ENCODE data around the gene KIF21B.

Gene KIF21B

GRCh38 chr1:200992382-200993048, 31.0 kb downstream of the KIF21B start:
- no peak for DNase-seq (ENCODE audit: low spot score)

GRCh38 chr1:200991097-200991614, 32.4 kb downstream of the KIF21B start:
- DNase-seq (ENCODE audit: low spot score) = no peak

DNA sequence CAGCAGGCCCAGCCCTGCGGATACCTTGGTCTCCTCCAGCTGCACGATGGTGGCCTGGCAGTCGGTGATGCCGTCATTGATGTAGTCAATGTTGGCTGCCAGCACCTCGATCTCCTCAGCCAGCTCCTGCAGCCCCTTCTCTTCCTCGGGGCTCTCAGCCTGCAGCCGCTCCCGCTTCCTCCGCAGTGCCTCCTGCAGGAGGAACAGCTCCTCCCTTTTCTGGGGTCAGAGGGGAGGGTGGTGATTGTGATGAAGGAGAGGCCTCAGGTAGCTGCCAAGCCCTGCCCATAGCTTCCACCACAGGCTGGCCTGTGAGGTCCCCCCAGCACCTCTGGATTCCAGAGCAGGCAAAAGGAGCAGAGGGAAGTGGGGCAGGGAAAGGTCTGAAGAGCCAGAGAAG, 33.4 kb downstream of the KIF21B start:
- DNase-seq (ENCODE audit: low spot score) = no peak

DNA sequence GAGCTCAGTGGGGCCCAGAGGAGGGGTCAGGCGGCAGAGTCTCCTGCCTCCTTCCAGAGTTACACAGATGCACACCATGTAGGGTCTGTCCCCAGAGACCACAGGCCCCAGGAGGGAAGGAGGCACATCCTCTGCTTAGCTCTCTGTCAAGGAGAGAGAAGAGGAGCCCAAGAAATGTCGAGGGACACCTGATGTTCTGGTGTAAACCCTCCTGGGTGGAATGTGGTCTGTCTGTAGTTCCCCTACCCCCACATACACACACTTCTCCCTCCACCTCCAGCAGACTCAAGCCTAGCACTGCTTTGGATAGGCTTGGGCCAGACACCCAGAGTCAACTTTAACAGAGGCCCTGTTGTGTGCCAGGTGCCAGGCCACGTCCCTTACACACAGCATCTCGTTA, 34.2 kb downstream of the KIF21B start:
- DNase-seq (ENCODE audit: low spot score) = no peak

- no peak for DNase-seq (ENCODE audit: low spot score)
Measured at GRCh38 chr1:200988693-200989092, 34.8 kb downstream of the KIF21B start.

- no peak for DNase-seq (ENCODE audit: low spot score)
Measured at GRCh38 chr1:200985481-200985880, 38.0 kb downstream of the KIF21B start.

DNA sequence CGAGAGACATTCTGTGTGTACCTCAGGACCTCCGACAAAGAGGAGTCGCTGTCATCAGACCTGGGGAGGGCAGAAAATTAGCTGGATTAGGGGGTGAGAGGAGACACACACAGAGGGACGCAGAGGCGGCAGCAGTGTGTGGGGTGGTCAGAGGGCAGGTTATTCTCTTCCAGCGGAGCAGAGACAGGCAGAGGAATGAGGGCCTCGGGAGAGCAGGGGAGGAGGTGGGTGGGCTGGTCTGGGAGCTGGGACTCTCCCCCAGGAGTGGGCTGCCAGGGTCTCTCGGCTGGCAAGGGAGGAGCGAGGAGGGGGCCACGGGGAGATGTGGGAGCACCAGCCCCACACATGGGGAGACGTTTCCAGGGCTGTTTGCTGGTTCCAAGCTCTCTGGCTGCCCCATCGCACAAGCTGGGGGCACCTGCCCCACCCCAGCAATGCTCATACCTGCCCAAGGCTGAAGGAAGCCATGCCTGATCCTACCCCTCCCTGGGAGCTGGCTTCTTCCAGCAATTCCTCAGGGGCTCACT, 40.4 kb downstream of the KIF21B start:
- DNase-seq (ENCODE audit: low spot score) = no peak

GRCh38 chr1:200982071-200982945, 41.2 kb downstream of the KIF21B start:
- no peak for DNase-seq (ENCODE audit: low spot score)

GRCh38 chr1:200981278-200981677, 42.2 kb downstream of the KIF21B start:
- DNase-seq (ENCODE audit: low spot score) = no peak

- no peak for DNase-seq (ENCODE audit: low spot score)
Measured at GRCh38 chr1:200980873-200981272, 42.6 kb downstream of the KIF21B start.

DNA sequence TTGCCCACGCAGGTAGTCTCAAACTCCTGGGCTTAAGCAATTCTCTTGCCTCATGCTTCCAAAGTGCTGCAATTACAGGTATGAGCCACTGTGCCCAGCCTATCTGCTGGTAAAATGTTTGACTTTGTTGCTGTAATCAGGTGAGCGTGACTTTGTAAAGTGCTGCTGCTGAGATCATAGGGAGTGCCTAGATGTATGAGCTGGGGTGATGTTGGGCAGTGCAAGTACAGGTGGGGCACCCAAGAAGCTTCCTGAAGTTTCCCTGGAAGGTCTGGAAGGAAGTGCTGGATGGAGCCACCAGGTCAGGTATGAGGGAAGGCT, 43.1 kb downstream of the KIF21B start:
- no peak for DNase-seq (ENCODE audit: low spot score)

DNA sequence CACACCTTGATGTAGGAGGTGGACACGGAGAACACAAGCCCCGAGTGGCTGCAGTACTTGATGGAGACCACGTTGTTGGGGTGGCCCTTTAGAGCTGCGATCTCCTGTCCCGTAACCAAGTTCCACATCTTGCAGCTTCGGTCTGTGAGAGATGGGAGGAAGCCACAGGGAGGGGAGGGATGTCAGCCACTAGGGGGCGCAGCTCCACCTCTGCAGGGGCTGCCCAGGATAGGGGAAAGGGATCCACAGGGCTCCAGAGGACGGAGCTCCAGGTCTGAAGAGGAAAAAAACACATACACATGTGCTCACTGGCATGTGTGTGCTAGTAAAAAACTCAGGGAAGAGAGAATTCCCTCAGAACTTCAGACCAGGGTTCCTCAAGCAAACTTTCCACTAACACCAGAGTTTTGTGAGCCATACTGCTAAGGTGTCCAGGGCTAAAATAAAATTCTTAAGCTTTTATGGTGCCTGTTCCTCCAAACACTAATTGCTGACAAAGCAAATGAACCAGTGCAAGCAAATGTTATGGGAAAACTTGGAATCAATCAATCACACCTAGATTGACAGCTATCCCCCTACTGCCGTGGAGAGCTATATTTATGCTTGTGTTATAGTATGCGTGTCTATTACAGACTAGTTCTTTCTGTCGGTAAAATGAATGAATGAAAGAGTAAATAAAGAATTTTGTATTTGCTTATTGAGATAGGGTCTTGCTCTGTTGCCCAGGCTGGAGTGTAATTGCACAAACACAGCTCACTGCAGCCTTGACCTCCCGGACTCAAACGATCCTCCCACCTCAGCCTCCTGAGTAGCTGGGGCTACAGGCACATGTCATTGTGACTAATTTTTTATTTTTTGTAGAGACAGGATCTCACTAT, 43.7 kb downstream of the KIF21B start:
- no peak for DNase-seq (ENCODE audit: low spot score)

GRCh38 chr1:200977071-200977754, 46.3 kb downstream of the KIF21B start:
- DNase-seq (ENCODE audit: low spot score) = no peak

GRCh38 chr1:200976634-200977033, 46.9 kb downstream of the KIF21B start:
- DNase-seq (ENCODE audit: low spot score) = no peak

GRCh38 chr1:200975458-200975857, 48.1 kb downstream of the KIF21B start:
- no peak for DNase-seq (ENCODE audit: low spot score)

- no peak for DNase-seq (ENCODE audit: low spot score)
Measured at GRCh38 chr1:200974711-200975110, 48.8 kb downstream of the KIF21B start.

- no peak for DNase-seq (ENCODE audit: low spot score)
Measured at GRCh38 chr1:200973937-200974657, 49.4 kb downstream of the KIF21B start.

DNA sequence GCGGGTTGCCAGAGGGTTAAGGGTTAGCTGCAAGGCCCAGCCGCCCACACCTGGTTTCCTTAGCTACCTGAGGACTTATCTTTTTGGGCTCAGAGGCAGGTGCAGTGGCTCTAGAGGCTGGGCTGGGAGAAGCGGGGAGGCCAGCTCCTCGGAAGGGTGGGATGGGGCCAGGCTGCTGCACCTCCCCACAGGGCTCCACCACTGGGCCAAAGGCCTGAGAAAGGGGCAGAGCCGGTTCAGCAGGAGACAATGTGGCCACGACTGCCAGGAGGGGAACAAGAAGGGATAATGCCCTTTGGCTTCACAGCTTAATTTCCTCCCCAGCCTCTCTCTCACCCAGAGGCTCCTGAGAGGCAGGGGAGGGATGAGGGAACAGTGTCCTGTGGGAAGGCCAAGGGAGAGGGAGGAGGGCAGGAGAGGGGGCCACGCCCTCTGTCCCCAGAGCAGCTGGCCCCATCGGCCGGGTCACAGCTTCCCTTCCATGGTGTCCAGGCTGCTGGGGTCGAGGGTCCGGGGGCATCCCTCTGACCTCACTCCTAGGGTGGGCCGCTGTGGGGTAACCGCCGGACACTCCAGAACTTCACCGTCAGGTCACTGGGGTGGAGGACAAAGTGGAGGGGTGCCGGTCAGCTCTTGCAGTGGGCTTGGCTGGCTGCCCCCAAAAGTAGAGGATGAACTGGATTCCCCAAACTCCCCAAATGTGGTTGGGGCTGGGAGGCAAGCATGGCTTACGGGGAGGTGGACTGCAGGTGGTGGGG, 50.4 kb downstream of the KIF21B start:
- DNase-seq (ENCODE audit: low spot score) = no peak

DNA sequence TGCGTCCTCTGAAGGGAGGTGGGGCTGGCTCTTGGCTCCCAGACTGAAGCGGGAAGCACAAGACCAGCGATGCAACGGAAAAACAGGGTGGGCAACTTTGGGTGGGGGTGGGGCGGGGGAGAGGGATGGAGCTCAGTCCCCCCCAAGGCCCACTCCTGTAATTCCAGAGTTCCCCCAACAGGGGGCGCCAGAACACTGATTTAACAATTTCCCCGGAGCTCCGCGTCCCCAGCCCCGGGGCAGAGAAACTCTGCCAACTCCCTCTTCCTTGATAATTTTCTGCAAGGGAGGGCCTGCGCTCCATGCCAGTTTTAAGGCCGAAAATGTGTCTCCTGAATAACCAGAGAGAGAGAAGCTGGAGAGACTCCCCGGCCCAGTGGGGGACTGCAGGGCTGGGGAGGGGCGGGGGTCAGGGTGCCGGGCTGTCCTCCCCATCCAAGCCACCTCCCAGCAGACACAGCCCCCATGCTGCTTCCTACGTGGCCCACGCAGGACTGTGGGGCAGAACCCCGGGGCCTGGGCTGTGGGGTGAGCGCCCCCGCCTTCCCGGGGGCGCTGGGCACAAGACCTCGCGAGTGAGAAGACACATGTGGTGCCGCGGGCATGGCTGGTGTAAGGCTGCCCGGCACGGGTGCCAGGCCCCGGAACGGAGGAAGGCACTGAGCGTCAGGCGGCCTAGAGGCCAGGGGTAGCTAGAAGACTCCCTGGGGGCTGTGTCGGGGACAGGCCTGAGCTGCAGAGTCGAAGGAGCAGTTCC, 51.4 kb downstream of the KIF21B start:
- peak; percentile 65 for DNase-seq (ENCODE audit: low spot score)

Measured in globus pallidus (tissue), 1 donor.